ENCODE data around the gene IL1R2. TPM values are rescaled to one million over a fixed set of nuclear protein-coding genes. Genes with fewer than 3 reads are reported as not detected.
A peak's percentile ranks its signal among the peaks of the same experiment; 100 is the strongest.

The IL1R2 gene
- polyA plus RNA-seq, 1 donor (not counting 4 experiments of a cell fraction or from before 2014, with no cell fraction given): 57.3 TPM

GRCh38 chr2:102034683-102035548 lies 43.2 kb downstream of the IL1R2 start:
- Histone ChIP-seq H3K4me3 (ENCODE audit: control insufficient read depth in 2 of 3, extremely low read depth in 1 of 3, insufficient read depth in 2 of 3, low read depth in 1 of 3, low read length in 3 of 3) (no peak overlapping the region), H3K79me2 (ENCODE audit: control insufficient read depth, insufficient read depth, low read length) (no peaks in the 10 kb centered on the region), H3K27ac (ENCODE audit: control insufficient read depth, insufficient read depth, low read length) (no peak overlapping the region), H3K9ac (ENCODE audit: control insufficient read depth, extremely low read depth, insufficient read depth, low read length) (no peak overlapping the region), H4K20me1 (ENCODE audit: control insufficient read depth, extremely low read depth, insufficient read depth, low read length) (no peaks in the 10 kb centered on the region), H3K36me3 (ENCODE audit: control insufficient read depth in 2 of 2, extremely low read depth in 1 of 2, insufficient read depth in 2 of 2, low read length in 2 of 2) (no peaks in the 10 kb centered on the region), H3K9me3 (ENCODE audit: control insufficient read depth, low read depth, low read length) (no peaks in the 10 kb centered on the region), H3K4me1 (ENCODE audit: control insufficient read depth, extremely low read depth, insufficient read depth, low read length) (peaks cover 11% of the 10 kb centered on the region), H3K27me3 (ENCODE audit: control insufficient read depth, extremely low read depth, insufficient read depth, low read length) (no peaks in the 10 kb centered on the region), H3K4me2 (ENCODE audit: control insufficient read depth, extremely low read depth, insufficient read depth, low read depth, low read length) (no peak overlapping the region), H3K9me1 (ENCODE audit: control insufficient read depth, extremely low read depth, insufficient read depth, low read length) (no peaks in the 10 kb centered on the region), H2AFZ (ENCODE audit: control insufficient read depth, low read length) (peak overlapping the region; percentile 31)
- dilution Hi-C loops (cut with MboI; ENCODE audit: extremely low pct_ligation_motif_present, low sequenced_read_pairs): no loop called here
- FAIRE-seq (no peak), DNase-seq (ENCODE audit: low read depth, low spot score) (no peak)
- TF ChIP-seq EZH2 (IDR thresholded peaks at IDR 0.05; ENCODE audit: low read length): no peak
- no peak for TF ChIP-seq CTCF (optimal IDR thresholded peaks at IDR 0.05 in 1 of 3, IDR thresholded peaks at IDR 0.05 in 1 of 3, conservative IDR thresholded peaks at IDR 0.05 in 1 of 3; ENCODE audit: extremely low read depth in 1 of 3, insufficient read depth in 2 of 3, low read length in 3 of 3)

GRCh38 chr2:102037681-102038080 lies 45.9 kb downstream of the IL1R2 start:
- Histone ChIP-seq H3K9me3 (ENCODE audit: control insufficient read depth, low read depth, low read length) (no peaks in the 10 kb centered on the region), H3K4me2 (ENCODE audit: control insufficient read depth, extremely low read depth, insufficient read depth, low read depth, low read length) (no peak overlapping the region), H4K20me1 (ENCODE audit: control insufficient read depth, extremely low read depth, insufficient read depth, low read length) (no peaks in the 10 kb centered on the region), H3K4me1 (ENCODE audit: control insufficient read depth, extremely low read depth, insufficient read depth, low read length) (peaks cover 11% of the 10 kb centered on the region), H3K27me3 (ENCODE audit: control insufficient read depth, extremely low read depth, insufficient read depth, low read length) (peaks cover 4% of the 10 kb centered on the region), H3K4me3 (ENCODE audit: control insufficient read depth in 2 of 3, extremely low read depth in 1 of 3, insufficient read depth in 2 of 3, low read depth in 1 of 3, low read length in 3 of 3) (no peak overlapping the region), H3K79me2 (ENCODE audit: control insufficient read depth, insufficient read depth, low read length) (no peaks in the 10 kb centered on the region), H2AFZ (ENCODE audit: control insufficient read depth, low read length) (no peak overlapping the region), H3K9ac (ENCODE audit: control insufficient read depth, extremely low read depth, insufficient read depth, low read length) (no peak overlapping the region), H3K27ac (ENCODE audit: control insufficient read depth, insufficient read depth, low read length) (no peak overlapping the region), H3K36me3 (ENCODE audit: control insufficient read depth in 2 of 2, extremely low read depth in 1 of 2, insufficient read depth in 2 of 2, low read length in 2 of 2) (no peaks in the 10 kb centered on the region), H3K9me1 (ENCODE audit: control insufficient read depth, extremely low read depth, insufficient read depth, low read length) (no peaks in the 10 kb centered on the region)
- FAIRE-seq (no peak), DNase-seq (ENCODE audit: low read depth, low spot score) (no peak)
- no peak for TF ChIP-seq EZH2 (IDR thresholded peaks at IDR 0.05; ENCODE audit: low read length)
- dilution Hi-C loops (cut with MboI; ENCODE audit: extremely low pct_ligation_motif_present, low sequenced_read_pairs): no loop called here

Measured in keratinocyte (primary cell).